ENCODE measurements around the gene SENP7. TPM values are rescaled to one million over a fixed set of nuclear protein-coding genes. Genes with fewer than 3 reads are reported as not detected.

SENP7 gene
- total RNA-seq, 1 experiment from 2014 or later: 11.6 TPM

GRCh38 chr3:101433652-101434051, 79.4 kb downstream of the SENP7 start:
- DNase-seq: no peak
- Histone ChIP-seq H3K4me3 (ENCODE audit: insufficient read depth, low read depth, low read length) (no peak overlapping the region), H3K36me3 (replicated peaks; ENCODE audit: control insufficient read depth, insufficient read depth, low read length) (no peaks in the 10 kb centered on the region), H3K27me3 (ENCODE audit: control insufficient read depth, insufficient read depth, low read length) (no peaks in the 10 kb centered on the region)

DNA sequence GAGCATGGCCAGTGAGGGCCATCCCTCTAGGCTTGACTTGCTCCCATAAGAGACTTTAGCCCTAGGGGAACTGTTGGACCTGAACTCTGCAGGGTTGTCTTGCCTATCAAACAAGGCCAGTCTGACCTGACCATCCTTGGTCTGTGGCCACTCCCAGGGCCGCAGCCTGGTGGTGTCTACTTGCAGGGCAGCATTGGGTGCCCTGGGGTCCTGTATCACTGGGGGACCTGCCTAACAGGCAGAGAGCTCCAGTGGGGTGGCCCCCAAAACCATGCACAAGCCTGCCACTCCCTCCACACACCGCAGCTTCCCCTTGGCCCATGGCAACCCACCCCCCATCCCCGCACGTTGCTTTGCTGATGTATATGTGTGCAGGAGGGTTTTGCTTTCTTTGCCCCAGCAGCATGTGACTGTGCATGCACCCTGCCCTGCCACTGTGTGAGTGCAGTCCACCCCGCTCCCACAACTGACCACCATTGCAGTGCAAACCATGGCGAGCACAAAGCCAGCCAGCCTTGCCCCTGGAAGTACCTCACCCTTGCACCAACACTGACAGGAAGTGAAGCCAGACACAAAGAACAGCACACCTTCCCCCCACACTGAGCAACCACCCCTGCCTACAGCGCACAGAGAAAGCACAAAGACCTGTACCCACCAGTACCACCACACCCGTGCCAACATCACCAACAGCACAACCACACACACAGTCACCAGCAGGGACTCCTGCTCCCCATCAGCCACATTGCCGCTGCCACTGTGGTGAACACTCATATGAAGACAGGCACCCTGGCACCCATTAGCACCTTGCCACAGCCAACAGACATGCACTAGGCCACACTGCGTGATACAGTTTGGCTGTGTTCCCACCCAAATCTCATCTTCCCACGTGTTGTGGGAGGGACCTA, 88.8 kb downstream of the SENP7 start:
- H3K36me3 ChIP-seq (replicated peaks; ENCODE audit: control insufficient read depth, insufficient read depth, low read length): no peaks in the 10 kb centered on the region
- H3K4me3 ChIP-seq (ENCODE audit: insufficient read depth, low read depth, low read length): no peak overlapping the region
- H3K27me3 ChIP-seq (ENCODE audit: control insufficient read depth, insufficient read depth, low read length): no peaks in the 10 kb centered on the region
- DNase-seq: no peak

DNA sequence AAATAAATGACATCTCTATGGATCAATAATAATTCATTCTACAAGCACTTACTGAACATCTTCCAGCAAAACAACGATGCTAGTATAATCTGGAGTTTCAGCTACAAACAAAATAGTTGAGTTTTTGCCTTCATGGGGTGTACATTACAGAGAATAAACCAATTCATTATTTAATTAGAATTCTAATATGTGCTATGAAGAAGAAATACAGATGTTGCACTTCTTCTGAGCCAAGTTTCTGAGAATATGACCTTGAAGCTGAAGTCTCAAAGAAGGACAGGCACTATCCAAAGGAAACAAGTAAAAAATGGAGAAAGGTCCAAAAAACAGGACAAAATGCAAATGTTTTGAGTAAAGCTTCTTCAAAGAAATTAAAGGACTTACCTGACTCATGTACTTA, 94.2 kb downstream of the SENP7 start:
- H3K27me3 ChIP-seq (ENCODE audit: control insufficient read depth, insufficient read depth, low read length): no peaks in the 10 kb centered on the region
- H3K36me3 ChIP-seq (replicated peaks; ENCODE audit: control insufficient read depth, insufficient read depth, low read length): no peaks in the 10 kb centered on the region
- DNase-seq: no peak
- no peak overlapping the region for H3K4me3 ChIP-seq (ENCODE audit: insufficient read depth, low read depth, low read length)

- no peak overlapping the region for H3K4me3 ChIP-seq (ENCODE audit: insufficient read depth, low read depth, low read length)
- no peak for DNase-seq
- H3K27me3 ChIP-seq (ENCODE audit: control insufficient read depth, insufficient read depth, low read length): no peaks in the 10 kb centered on the region
- no peaks in the 10 kb centered on the region for H3K36me3 ChIP-seq (replicated peaks; ENCODE audit: control insufficient read depth, insufficient read depth, low read length)
Measured at GRCh38 chr3:101414121-101414520, 98.9 kb downstream of the SENP7 start.

DNA sequence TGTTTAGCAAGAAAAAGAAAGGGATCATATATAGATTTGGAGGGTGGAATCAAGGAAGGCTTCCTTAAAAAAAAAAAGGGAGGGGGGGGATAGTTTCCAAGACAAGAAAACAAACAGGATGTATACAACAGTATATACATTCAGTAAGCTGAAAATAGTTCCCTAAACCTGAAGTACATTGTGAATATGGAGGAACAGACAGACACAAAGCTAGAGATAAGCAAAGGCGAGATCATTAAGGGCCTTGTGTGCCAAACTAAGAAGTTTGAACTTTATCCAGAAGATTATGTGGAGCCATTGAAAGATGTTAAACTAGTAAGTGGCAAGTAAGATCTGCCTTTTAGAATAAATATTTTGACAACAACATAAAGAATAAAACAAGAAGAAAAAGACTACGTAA, 99.4 kb downstream of the SENP7 start:
- Histone ChIP-seq H3K27me3 (ENCODE audit: control insufficient read depth, insufficient read depth, low read length) (no peaks in the 10 kb centered on the region), H3K4me3 (ENCODE audit: insufficient read depth, low read depth, low read length) (no peak overlapping the region), H3K36me3 (replicated peaks; ENCODE audit: control insufficient read depth, insufficient read depth, low read length) (no peaks in the 10 kb centered on the region)
- DNase-seq: no peak

- Histone ChIP-seq H3K4me3 (ENCODE audit: insufficient read depth, low read depth, low read length) (no peak overlapping the region), H3K36me3 (replicated peaks; ENCODE audit: control insufficient read depth, insufficient read depth, low read length) (no peaks in the 10 kb centered on the region), H3K27me3 (ENCODE audit: control insufficient read depth, insufficient read depth, low read length) (no peaks in the 10 kb centered on the region)
- no peak for DNase-seq
Measured at GRCh38 chr3:101391413-101391950, 121.5 kb downstream of the SENP7 start.

GRCh38 chr3:101388706-101389105, 124.3 kb downstream of the SENP7 start:
- DNase-seq: no peak
- Histone ChIP-seq H3K36me3 (replicated peaks; ENCODE audit: control insufficient read depth, insufficient read depth, low read length) (no peaks in the 10 kb centered on the region), H3K4me3 (ENCODE audit: insufficient read depth, low read depth, low read length) (no peak overlapping the region), H3K27me3 (ENCODE audit: control insufficient read depth, insufficient read depth, low read length) (no peaks in the 10 kb centered on the region)

DNA sequence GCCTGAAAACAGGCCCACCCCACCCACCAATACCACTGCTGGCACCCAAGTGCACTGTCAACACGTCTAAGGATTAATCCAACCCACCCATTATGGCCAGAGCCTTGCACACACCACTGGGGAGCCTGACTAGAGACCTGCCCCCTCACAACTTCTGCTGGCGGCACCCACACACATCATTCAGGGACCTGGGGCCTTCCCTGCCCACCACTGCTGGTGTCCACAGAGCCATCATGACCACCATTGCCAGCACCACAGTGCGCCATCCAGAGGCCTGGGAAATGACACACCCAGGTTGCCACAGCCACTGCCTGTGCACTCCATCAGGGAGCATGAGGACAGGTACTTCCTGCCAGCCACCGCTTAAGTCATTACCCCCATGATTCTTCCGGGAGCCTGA, 125.7 kb downstream of the SENP7 start:
- no peaks in the 10 kb centered on the region for H3K36me3 ChIP-seq (replicated peaks; ENCODE audit: control insufficient read depth, insufficient read depth, low read length)
- no peak overlapping the region for H3K4me3 ChIP-seq (ENCODE audit: insufficient read depth, low read depth, low read length)
- no peak for DNase-seq
- no peaks in the 10 kb centered on the region for H3K27me3 ChIP-seq (ENCODE audit: control insufficient read depth, insufficient read depth, low read length)

- H3K27me3 ChIP-seq (ENCODE audit: control insufficient read depth, insufficient read depth, low read length): no peaks in the 10 kb centered on the region
- H3K36me3 ChIP-seq (replicated peaks; ENCODE audit: control insufficient read depth, insufficient read depth, low read length): no peaks in the 10 kb centered on the region
- no peak overlapping the region for H3K4me3 ChIP-seq (ENCODE audit: insufficient read depth, low read depth, low read length)
- DNase-seq: no peak
Measured at GRCh38 chr3:101384426-101384825, 128.6 kb downstream of the SENP7 start.

DNA sequence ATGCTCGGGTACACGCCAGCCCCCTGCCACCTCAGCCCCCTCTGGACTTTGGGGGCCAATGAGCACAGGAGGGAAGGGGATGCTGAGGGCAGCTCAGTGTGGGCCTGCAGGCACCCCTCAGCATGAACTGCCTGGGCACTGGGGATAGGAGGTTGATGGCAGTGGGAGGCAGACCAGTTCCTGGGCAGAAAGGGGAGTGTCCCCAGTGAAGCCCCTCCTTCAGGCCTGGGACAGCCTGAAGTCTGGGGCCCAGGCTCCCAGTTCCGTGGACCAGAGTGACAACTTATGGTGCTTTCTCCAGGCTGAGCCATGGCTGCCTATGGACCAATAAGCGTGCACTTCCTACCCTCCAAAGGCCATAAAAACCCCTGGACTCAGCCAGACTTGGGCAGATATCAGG, 129.4 kb downstream of the SENP7 start:
- no peaks in the 10 kb centered on the region for H3K27me3 ChIP-seq (ENCODE audit: control insufficient read depth, insufficient read depth, low read length)
- no peaks in the 10 kb centered on the region for H3K36me3 ChIP-seq (replicated peaks; ENCODE audit: control insufficient read depth, insufficient read depth, low read length)
- DNase-seq: peak; percentile 35
- no peak overlapping the region for H3K4me3 ChIP-seq (ENCODE audit: insufficient read depth, low read depth, low read length)

- peak; percentile 45 for DNase-seq
- Histone ChIP-seq H3K27me3 (ENCODE audit: control insufficient read depth, insufficient read depth, low read length) (no peaks in the 10 kb centered on the region), H3K36me3 (replicated peaks; ENCODE audit: control insufficient read depth, insufficient read depth, low read length) (no peaks in the 10 kb centered on the region), H3K4me3 (ENCODE audit: insufficient read depth, low read depth, low read length) (no peak overlapping the region)
Measured at GRCh38 chr3:101383156-101383575, 129.8 kb downstream of the SENP7 start.

DNA sequence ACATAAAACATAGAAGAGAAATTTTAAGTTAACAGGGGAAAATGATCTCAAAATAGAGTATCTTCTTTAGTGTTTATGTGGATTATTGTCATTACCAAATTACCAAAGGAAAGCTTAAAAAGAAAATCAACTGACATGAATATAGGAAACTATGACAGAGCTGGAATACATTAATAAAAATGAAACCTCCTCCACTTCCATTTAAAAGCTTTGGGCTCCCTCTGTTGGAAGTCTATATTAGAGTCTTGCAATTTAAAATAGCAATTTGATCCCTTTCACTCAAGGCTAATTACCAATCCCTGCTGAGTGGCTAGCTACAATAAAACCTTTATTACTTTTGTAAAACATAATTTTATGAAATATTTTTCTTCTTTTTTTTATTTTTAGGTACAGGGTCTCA, 131.2 kb downstream of the SENP7 start:
- DNase-seq: peak; percentile 30
- no peaks in the 10 kb centered on the region for H3K27me3 ChIP-seq (ENCODE audit: control insufficient read depth, insufficient read depth, low read length)

DNA sequence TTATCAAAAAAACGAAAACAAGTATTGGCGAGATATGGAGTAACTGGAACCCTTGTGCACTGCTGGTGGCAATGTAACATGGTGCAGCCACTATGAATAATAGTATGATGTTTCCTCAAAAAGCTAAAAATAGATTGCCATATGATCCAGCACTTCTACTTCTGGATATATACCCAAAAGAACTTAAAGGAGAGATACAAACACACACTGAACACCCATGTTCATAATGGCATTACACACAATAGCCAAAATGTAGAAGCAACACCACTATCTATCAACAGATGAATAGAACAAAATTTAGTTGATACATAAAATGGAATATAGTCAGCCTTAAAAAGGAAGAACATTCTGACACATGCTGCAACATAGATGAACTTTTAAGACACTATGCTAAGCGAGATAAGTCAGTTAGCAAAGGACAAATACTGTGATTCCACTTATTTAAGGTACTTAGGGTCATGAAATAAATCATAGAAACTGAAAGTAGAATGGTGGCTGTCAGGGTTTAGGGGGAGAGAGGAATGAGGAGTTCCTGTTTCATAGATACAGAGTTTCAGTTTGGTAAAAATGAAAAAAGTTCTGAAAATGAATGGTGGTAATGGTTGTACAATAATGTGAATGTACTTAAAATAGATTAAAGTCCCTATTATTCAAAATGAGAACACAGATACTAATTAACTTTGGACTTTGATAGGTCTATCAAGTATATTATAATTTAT, 133.2 kb downstream of the SENP7 start:
- DNase-seq: no peak
- Histone ChIP-seq H3K27me3 (ENCODE audit: control insufficient read depth, insufficient read depth, low read length) (no peaks in the 10 kb centered on the region), H3K36me3 (replicated peaks; ENCODE audit: control insufficient read depth, insufficient read depth, low read length) (no peaks in the 10 kb centered on the region), H3K4me3 (ENCODE audit: insufficient read depth, low read depth, low read length) (no peak overlapping the region)

More for the DNA sequence above, 131.2 kb downstream of the SENP7 start:
- no peaks in the 10 kb centered on the region for H3K36me3 ChIP-seq (replicated peaks; ENCODE audit: control insufficient read depth, insufficient read depth, low read length)
- H3K4me3 ChIP-seq (ENCODE audit: insufficient read depth, low read depth, low read length): no peak overlapping the region

GRCh38 chr3:101377796-101378195, 135.2 kb downstream of the SENP7 start:
- H3K27me3 ChIP-seq (ENCODE audit: control insufficient read depth, insufficient read depth, low read length): no peaks in the 10 kb centered on the region
- no peak for DNase-seq
- no peaks in the 10 kb centered on the region for H3K36me3 ChIP-seq (replicated peaks; ENCODE audit: control insufficient read depth, insufficient read depth, low read length)
- H3K4me3 ChIP-seq (ENCODE audit: insufficient read depth, low read depth, low read length): no peak overlapping the region

- DNase-seq: no peak
- no peaks in the 10 kb centered on the region for H3K36me3 ChIP-seq (replicated peaks; ENCODE audit: control insufficient read depth, insufficient read depth, low read length)
- no peaks in the 10 kb centered on the region for H3K27me3 ChIP-seq (ENCODE audit: control insufficient read depth, insufficient read depth, low read length)
- H3K4me3 ChIP-seq (ENCODE audit: insufficient read depth, low read depth, low read length): no peak overlapping the region
Measured at GRCh38 chr3:101377209-101377608, 135.8 kb downstream of the SENP7 start.
